CD4-positive, CD25-positive, alpha-beta regulatory T cell (primary cell): Measurements from ENCODE around the gene ANKRD44. TPM values are rescaled to one million over a fixed set of nuclear protein-coding genes. Genes with fewer than 3 reads are reported as not detected.

Experiments
- ATAC-seq, 2 donors: fragments of 150-1000 bp; cut with Tn5 transposase; one replicate each; pipeline ENCODE4 v1.10.0; 2021; ENCODE audit warnings: low read depth in 2 of 2, moderate number of reproducible peaks in 2 of 2, moderate library complexity in 1 of 2
- DNase-seq, 3 donors: peaks; one replicate each; pipeline versions ENCODE4 v3.0.0 to v3.0.0-alpha.2; 2012 to 2022; ENCODE audit warnings: mixed read lengths in 1 of 3
- H3K27ac ChIP-seq: one replicate; pipeline ENCODE4 v1.7.0; 2013; ENCODE audit warnings: mild to moderate bottlenecking, low read length; ENCODE audit not compliant: insufficient read depth, poor library complexity, severe bottlenecking
- H3K27me3 ChIP-seq: one replicate; pipeline ENCODE4 v1.7.0; 2013; ENCODE audit warnings: low read length; ENCODE audit not compliant: control insufficient read depth, insufficient read depth
- H3K36me3 ChIP-seq: one replicate; pipeline ENCODE4 v1.7.0; 2013; ENCODE audit warnings: mild to moderate bottlenecking, low read length, moderate library complexity; ENCODE audit not compliant: control insufficient read depth, insufficient read depth
- H3K4me1 ChIP-seq: 2 replicates; pipeline ENCODE4 v1.7.0; 2013; ENCODE audit warnings: mild to moderate bottlenecking, low read length; ENCODE audit not compliant: insufficient read depth, control insufficient read depth, poor library complexity, severe bottlenecking
- H3K4me3 ChIP-seq: one replicate; pipeline ENCODE4 v1.7.0; 2013; ENCODE audit warnings: low read depth, mild to moderate bottlenecking, low read length, moderate library complexity
- H3K9me3 ChIP-seq, 2 experiments: 1 replicate in 1 of 2; 2 replicates in 1 of 2; pipeline ENCODE4 v1.7.0; 2013; ENCODE audit warnings: low read length in 2 of 2, mild to moderate bottlenecking in 1 of 2, moderate library complexity in 1 of 2; ENCODE audit not compliant: control insufficient read depth in 2 of 2
- H3K27ac Mint-ChIP-seq, 3 donors: one replicate each; pipeline ENCODE4 v1.8.0; 2020 to 2022; ENCODE audit warnings: mild to moderate bottlenecking in 3 of 3, mixed read lengths in 3 of 3, moderate library complexity in 2 of 3
- H3K27me3 Mint-ChIP-seq: one replicate; pipeline ENCODE4 v1.8.0; 2022; ENCODE audit warnings: mild to moderate bottlenecking, mixed read lengths
- H3K36me3 Mint-ChIP-seq: one replicate; pipeline ENCODE4 v1.8.0; 2020; ENCODE audit warnings: mixed read lengths
- H3K4me1 Mint-ChIP-seq, 4 donors: one replicate each; pipeline ENCODE4 v1.8.0; 2020 to 2022; ENCODE audit warnings: mixed read lengths in 4 of 4, mild to moderate bottlenecking in 1 of 4
- H3K4me3 Mint-ChIP-seq, 4 donors: one replicate each; pipeline ENCODE4 v1.8.0; 2020 to 2022; ENCODE audit warnings: mild to moderate bottlenecking in 4 of 4, mixed read lengths in 4 of 4, moderate library complexity in 3 of 4
- H3K9me3 Mint-ChIP-seq, 7 donors: one replicate each; pipeline ENCODE4 v1.8.0; 2020 to 2022; ENCODE audit warnings: mixed read lengths in 7 of 7, mild to moderate bottlenecking in 3 of 7, moderate library complexity in 2 of 7
- polyA plus RNA-seq, 4 donors: library from polyadenylated mRNA; unstranded; fragments of 300-500 nt; fragmentation: Illumina TruSeq; gene quantifications; one replicate each; pipeline ENCODE4 v1.2.3, GENCODE V29; 2021
- total RNA-seq: library from RNA; stranded (reverse); gene quantifications from one replicate; pipeline ENCODE4 v1.2.3, GENCODE V29; 2022

Gene ANKRD44
- total and polyA plus RNA-seq, 5 donors from 2014 or later, result 69.6 to 301 (median 85.0) TPM

DNA sequence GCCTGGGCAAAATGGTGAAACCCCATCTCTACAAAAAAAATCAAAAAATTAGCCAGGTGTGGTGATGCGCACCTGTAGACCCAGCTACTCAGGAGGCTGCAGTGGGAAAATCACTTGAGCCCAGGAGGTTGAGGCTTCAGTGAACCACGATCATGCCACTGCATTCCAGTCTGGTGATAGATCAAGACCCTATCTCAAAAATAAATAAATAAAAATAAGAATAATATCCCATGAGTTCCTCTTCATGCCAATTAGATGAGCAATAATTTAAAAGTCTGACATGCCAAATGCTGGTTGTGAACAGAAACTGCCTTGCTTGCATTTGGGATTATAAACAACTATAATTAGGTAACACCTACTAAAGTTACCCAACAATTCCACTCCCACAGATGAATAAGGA, 22.1 kb upstream of the ANKRD44 start:
- Histone ChIP-seq H3K9me3 (no peaks in the 10 kb centered on the region), H3K27ac (no peak overlapping the region), H3K27me3 (no peaks in the 10 kb centered on the region), H3K4me3 (no peak overlapping the region), H3K36me3 (no peaks in the 10 kb centered on the region), H3K4me1 (peaks cover 11% of the 10 kb centered on the region)
- no peak for ATAC-seq
- no peak for DNase-seq
- H3K4me3 Mint-ChIP-seq, result no peak overlapping the region
- peaks cover 0 to 4% (median 0%) of the 10 kb centered on the region in 7 donors for H3K9me3 Mint-ChIP-seq
- no peaks in the 10 kb centered on the region for H3K27me3 Mint-ChIP-seq
- H3K27ac Mint-ChIP-seq, result no peak overlapping the region
- peaks cover 10 to 16% (median 12%) of the 10 kb centered on the region in 4 donors for H3K4me1 Mint-ChIP-seq
- H3K36me3 Mint-ChIP-seq, result no peaks in the 10 kb centered on the region

GRCh38 chr2:197328461-197328860, 17.9 kb upstream of the ANKRD44 start:
- H3K27me3 Mint-ChIP-seq, result no peaks in the 10 kb centered on the region
- H3K4me3 Mint-ChIP-seq, result peak overlapping the region in 3 of 4 donors; percentile 8 to 72 (median 50)
- Histone ChIP-seq H3K27me3 (no peaks in the 10 kb centered on the region), H3K36me3 (no peaks in the 10 kb centered on the region), H3K9me3 (no peaks in the 10 kb centered on the region), H3K4me1 (peaks cover 39% of the 10 kb centered on the region), H3K27ac (peak overlapping the region; percentile 27), H3K4me3 (peak overlapping the region; percentile 38)
- DNase-seq (peak in 1 of 3 donors; percentile 36), ATAC-seq (peak; percentile 28 to 53)
- no peaks in the 10 kb centered on the region for H3K36me3 Mint-ChIP-seq
- H3K27ac Mint-ChIP-seq, result peak overlapping the region; percentile 52 to 98 (median 91)
- peaks cover 0 to 4% (median 0%) of the 10 kb centered on the region in 7 donors for H3K9me3 Mint-ChIP-seq
- H3K4me1 Mint-ChIP-seq, result peaks cover 21 to 49% (median 42%) of the 10 kb centered on the region in 4 donors

- Mint-ChIP-seq H3K27me3 (no peaks in the 10 kb centered on the region), H3K4me3 (peak overlapping the region; percentile 34 to 79 (median 64)), H3K4me1 (peaks cover 30 to 57% (median 51%) of the 10 kb centered on the region in 4 donors), H3K27ac (peak overlapping the region; percentile 52 to 98 (median 91)), H3K36me3 (peaks cover 3% of the 10 kb centered on the region), H3K9me3 (peaks cover 0 to 4% (median 0%) of the 10 kb centered on the region in 7 donors)
- no peak for ATAC-seq
- H3K4me3 ChIP-seq, result peak overlapping the region; percentile 38
- H3K9me3 ChIP-seq, result no peaks in the 10 kb centered on the region
- no peaks in the 10 kb centered on the region for H3K36me3 ChIP-seq
- peaks cover 48% of the 10 kb centered on the region for H3K4me1 ChIP-seq
- H3K27me3 ChIP-seq, result no peaks in the 10 kb centered on the region
- H3K27ac ChIP-seq, result peak overlapping the region; percentile 27
- peak in 1 of 3 donors; percentile 33 for DNase-seq
These were observed 17.0 kb upstream of the ANKRD44 start for GRCh38 chr2:197327472-197328098.

GRCh38 chr2:197327073-197327471, 16.5 kb upstream of the ANKRD44 start:
- H3K9me3 Mint-ChIP-seq, result peaks cover 0 to 4% (median 0%) of the 10 kb centered on the region in 7 donors
- peak overlapping the region; percentile 34 to 79 (median 64) for H3K4me3 Mint-ChIP-seq
- peaks cover 31 to 61% (median 53%) of the 10 kb centered on the region in 4 donors for H3K4me1 Mint-ChIP-seq
- no peaks in the 10 kb centered on the region for H3K27me3 Mint-ChIP-seq
- Histone ChIP-seq H3K27me3 (no peaks in the 10 kb centered on the region), H3K4me1 (peaks cover 51% of the 10 kb centered on the region), H3K36me3 (no peaks in the 10 kb centered on the region), H3K27ac (peak overlapping the region; percentile 27), H3K4me3 (peak overlapping the region; percentile 38), H3K9me3 (no peaks in the 10 kb centered on the region)
- H3K27ac Mint-ChIP-seq, result peak overlapping the region; percentile 52 to 98 (median 91)
- H3K36me3 Mint-ChIP-seq, result peaks cover 4% of the 10 kb centered on the region
- ATAC-seq, result no peak
- DNase-seq, result no peak

DNA sequence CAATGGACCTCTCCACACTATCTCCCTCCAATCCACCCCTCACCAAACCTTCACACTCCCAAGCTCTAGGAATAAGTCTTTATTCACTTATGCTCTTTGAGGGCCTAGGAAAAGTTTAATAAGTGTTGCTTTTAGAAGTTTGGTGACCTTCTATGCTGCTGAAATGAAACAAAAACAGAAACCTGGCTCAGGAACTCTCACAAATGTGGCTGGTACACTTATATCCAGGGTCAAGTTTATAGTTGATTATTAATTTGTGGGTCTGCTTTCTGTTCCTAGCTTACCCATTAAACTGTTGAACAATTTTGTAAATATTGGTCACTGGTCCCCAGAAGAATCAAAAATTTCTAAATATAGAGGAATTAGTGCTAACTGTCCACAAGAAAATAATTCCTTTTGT, 14.2 kb upstream of the ANKRD44 start:
- Histone ChIP-seq H3K36me3 (no peaks in the 10 kb centered on the region), H3K27ac (peak overlapping the region; percentile 42), H3K27me3 (no peaks in the 10 kb centered on the region), H3K4me3 (peak overlapping the region; percentile 27), H3K4me1 (peaks cover 51% of the 10 kb centered on the region), H3K9me3 (no peaks in the 10 kb centered on the region)
- ATAC-seq (no peak), DNase-seq (peak in 1 of 3 donors; percentile 45)
- peaks cover 4% of the 10 kb centered on the region for H3K36me3 Mint-ChIP-seq
- peaks cover 31 to 79% (median 60%) of the 10 kb centered on the region in 4 donors for H3K4me1 Mint-ChIP-seq
- H3K4me3 Mint-ChIP-seq, result peak overlapping the region; percentile 33 to 55 (median 48)
- H3K9me3 Mint-ChIP-seq, result peaks cover 0 to 1% (median 0%) of the 10 kb centered on the region in 7 donors
- H3K27me3 Mint-ChIP-seq, result no peaks in the 10 kb centered on the region
- H3K27ac Mint-ChIP-seq, result peak overlapping the region; percentile 77 to 88 (median 83)

DNA sequence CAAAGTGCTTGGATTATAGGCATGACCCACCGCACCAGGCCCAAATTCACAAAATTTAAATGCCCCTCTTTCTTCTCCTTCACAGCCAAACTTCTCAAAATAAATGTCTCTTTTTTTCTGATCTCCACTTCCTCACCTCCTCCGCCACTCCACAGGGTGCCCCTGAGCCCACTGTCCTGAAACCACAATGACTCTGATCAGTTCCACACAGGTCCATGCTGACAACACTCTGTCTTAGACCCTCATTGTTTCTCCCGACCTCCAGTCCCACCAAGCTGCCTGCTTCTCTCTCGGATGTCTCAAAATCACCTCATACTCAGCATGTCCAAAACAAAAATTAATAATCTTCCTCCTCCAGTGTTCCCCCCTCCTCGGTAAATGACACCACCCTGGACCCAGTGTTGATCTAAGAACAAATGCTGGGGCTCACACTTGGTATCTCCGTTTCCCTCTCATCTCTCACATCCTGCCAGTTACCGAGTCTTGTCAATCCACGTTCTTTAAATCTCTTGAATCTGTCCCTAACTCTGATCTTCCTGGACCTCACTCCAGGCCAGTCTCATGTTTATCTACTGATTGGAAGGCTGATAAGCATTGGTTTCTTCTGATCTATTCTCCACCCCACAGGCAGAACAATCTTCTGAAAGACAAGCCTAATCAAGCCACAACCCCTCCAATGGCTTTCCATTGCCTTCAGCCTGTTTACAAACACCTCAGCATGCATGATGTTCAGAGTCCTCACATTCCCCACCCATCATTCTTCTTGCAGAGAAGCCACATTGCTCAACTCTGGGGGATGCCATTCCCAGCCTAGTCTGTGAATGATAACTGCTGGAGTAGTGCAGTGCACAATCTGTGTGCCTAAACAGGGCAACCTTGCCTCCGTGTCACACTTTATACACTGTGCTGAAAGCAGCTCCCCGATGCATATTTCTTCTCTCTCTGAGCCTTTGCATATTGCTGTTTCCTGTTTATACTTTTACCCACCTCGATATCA, 12.4 kb upstream of the ANKRD44 start:
- Mint-ChIP-seq H3K27ac (peak overlapping the region; percentile 95 to 100 (median 99)), H3K4me3 (peak overlapping the region; percentile 38 to 85 (median 68)), H3K4me1 (peaks cover 25 to 74% (median 53%) of the 10 kb centered on the region in 4 donors), H3K9me3 (peaks cover 0 to 1% (median 0%) of the 10 kb centered on the region in 7 donors), H3K27me3 (no peaks in the 10 kb centered on the region), H3K36me3 (peaks cover 4% of the 10 kb centered on the region)
- no peaks in the 10 kb centered on the region for H3K36me3 ChIP-seq
- no peaks in the 10 kb centered on the region for H3K27me3 ChIP-seq
- ATAC-seq, result peak; percentile 73 to 86
- H3K9me3 ChIP-seq, result no peaks in the 10 kb centered on the region
- peaks cover 44% of the 10 kb centered on the region for H3K4me1 ChIP-seq
- peak overlapping the region; percentile 77 for H3K4me3 ChIP-seq
- DNase-seq, result peak in 2 of 3 donors; percentile 46 to 67
- H3K27ac ChIP-seq, result peak overlapping the region; percentile 69

GRCh38 chr2:197322143-197322542, 11.6 kb upstream of the ANKRD44 start:
- Mint-ChIP-seq H3K27me3 (no peaks in the 10 kb centered on the region), H3K4me1 (peaks cover 16 to 68% (median 44%) of the 10 kb centered on the region in 4 donors), H3K9me3 (peaks cover 0 to 1% (median 0%) of the 10 kb centered on the region in 7 donors), H3K4me3 (peak overlapping the region in 3 of 4 donors; percentile 28 to 85 (median 79)), H3K36me3 (peaks cover 4% of the 10 kb centered on the region), H3K27ac (peak overlapping the region; percentile 78 to 100 (median 95))
- no peak for DNase-seq
- Histone ChIP-seq H3K4me3 (no peak overlapping the region), H3K9me3 (no peaks in the 10 kb centered on the region), H3K27me3 (no peaks in the 10 kb centered on the region), H3K4me1 (peaks cover 36% of the 10 kb centered on the region), H3K36me3 (no peaks in the 10 kb centered on the region), H3K27ac (no peak overlapping the region)
- ATAC-seq, result no peak
